Neuronal stem cell (in vitro differentiated cells): ENCODE measurements around the gene TMEM82.
A peak's percentile ranks its signal among the peaks of the same experiment; 100 is the strongest.

Experiments
- DNase-seq: peaks from one replicate; pipeline ENCODE4 v3.0.0-alpha.2; 2013; ENCODE audit warnings: low spot score
- H2AFZ ChIP-seq: one replicate; pipeline ENCODE4 v1.6.1; 2013; ENCODE audit warnings: mild to moderate bottlenecking, low read length, inconsistent platforms
- H2AK5ac ChIP-seq: 2 replicates; pipeline ENCODE4 v1.6.1; 2013; ENCODE audit warnings: low read depth, mild to moderate bottlenecking, inconsistent platforms, low read length, moderate library complexity, mixed read lengths
- H2BK120ac ChIP-seq: 2 replicates; pipeline ENCODE4 v1.6.1; 2013; ENCODE audit warnings: low read depth, mild to moderate bottlenecking, inconsistent platforms, low read length, moderate library complexity, mixed read lengths
- H2BK12ac ChIP-seq: one replicate; pipeline ENCODE4 v1.6.1; 2013; ENCODE audit warnings: low read length, inconsistent platforms
- H2BK15ac ChIP-seq: 2 replicates; pipeline ENCODE4 v1.6.1; 2013; ENCODE audit warnings: mild to moderate bottlenecking, low read length, inconsistent platforms, mixed read lengths
- H2BK5ac ChIP-seq: one replicate; pipeline ENCODE4 v1.6.1; 2013; ENCODE audit warnings: inconsistent platforms, mild to moderate bottlenecking, low read length, moderate library complexity
- H3K14ac ChIP-seq: one replicate; pipeline ENCODE4 v1.6.1; 2013; ENCODE audit warnings: low read length, inconsistent platforms
- H3K18ac ChIP-seq: 2 replicates; pipeline ENCODE4 v1.6.1; 2013; ENCODE audit warnings: low read length, inconsistent platforms
- H3K23ac ChIP-seq: 2 replicates; pipeline ENCODE4 v1.6.1; 2013; ENCODE audit warnings: low read depth, mild to moderate bottlenecking, mixed read lengths, low read length, inconsistent platforms; ENCODE audit not compliant: poor library complexity
- H3K27ac ChIP-seq: replicated peaks from 3 replicates; pipeline ENCODE4 v1.5.1; 2013; ENCODE audit warnings: low read length, inconsistent platforms
- H3K27me3 ChIP-seq, 3 experiments: 2 replicates each; pipeline ENCODE4 v1.6.1; 2013; ENCODE audit warnings: low read length in 3 of 3, mild to moderate bottlenecking in 2 of 3, inconsistent platforms in 1 of 3, low read depth in 1 of 3, mixed read lengths in 1 of 3, moderate library complexity in 1 of 3; ENCODE audit not compliant: control insufficient read depth in 3 of 3, insufficient read depth in 3 of 3
- H3K36me3 ChIP-seq, 2 donors: replicated peaks in 1 of 2; 2 replicates each; pipeline ENCODE4 v1.6.1; 2013; ENCODE audit warnings: low read length in 2 of 2; ENCODE audit not compliant: control insufficient read depth in 2 of 2, insufficient read depth in 2 of 2
- H3K4ac ChIP-seq: 2 replicates; pipeline ENCODE4 v1.6.1; 2013; ENCODE audit warnings: inconsistent platforms, mild to moderate bottlenecking, low read length, moderate library complexity
- H3K4me1 ChIP-seq, 2 donors: 1 replicate in 1 of 2; 2 replicates in 1 of 2; pipeline ENCODE4 v1.6.1; 2013; ENCODE audit warnings: low read length in 2 of 2, low read depth in 1 of 2; ENCODE audit not compliant: control insufficient read depth in 2 of 2, insufficient read depth in 1 of 2
- H3K4me2 ChIP-seq: one replicate; pipeline ENCODE4 v1.6.1; 2013; ENCODE audit warnings: mild to moderate bottlenecking, low read length, inconsistent platforms; ENCODE audit not compliant: insufficient read depth, poor library complexity, severe bottlenecking
- H3K4me3 ChIP-seq, 2 donors: 2 replicates each; pipeline ENCODE4 v1.5.1; 2013; ENCODE audit warnings: low read length in 2 of 2, mild to moderate bottlenecking in 2 of 2, inconsistent platforms in 1 of 2, moderate library complexity in 1 of 2
- H3K79me1 ChIP-seq: one replicate; pipeline ENCODE4 v1.6.1; 2013; ENCODE audit warnings: low read depth, mild to moderate bottlenecking, inconsistent platforms, low read length, moderate library complexity
- H3K9ac ChIP-seq: one replicate; pipeline ENCODE4 v1.6.1; 2013; ENCODE audit warnings: mild to moderate bottlenecking, low read depth, low read length, inconsistent platforms; ENCODE audit not compliant: poor library complexity
- H3K9me3 ChIP-seq, 2 donors: replicated peaks in 1 of 2; 2 replicates each; pipeline versions ENCODE3 to v1.6.1; 2013; ENCODE audit warnings: low read length in 2 of 2, mild to moderate bottlenecking in 2 of 2, inconsistent platforms in 1 of 2, low read depth in 1 of 2, mixed read lengths in 1 of 2, moderate library complexity in 1 of 2; ENCODE audit not compliant: control insufficient read depth in 2 of 2, insufficient read depth in 1 of 2
- H4K8ac ChIP-seq: one replicate; pipeline ENCODE4 v1.6.1; 2013; ENCODE audit warnings: low read depth, mild to moderate bottlenecking, inconsistent platforms, low read length, moderate library complexity
- H4K91ac ChIP-seq: one replicate; pipeline ENCODE4 v1.6.1; 2013; ENCODE audit warnings: low read length, low read depth, mild to moderate bottlenecking, inconsistent platforms; ENCODE audit not compliant: poor library complexity
- WGBS, 2 donors: extraction: QIAGEN DNeasy Blood & Tissue Kit; methylation state at CpG; one replicate each; pipeline ENCODE4 v1.1.7; 2013; ENCODE audit warnings: missing lambda C conversion rate in 2 of 2, mixed read lengths in 1 of 2; ENCODE audit not compliant: insufficient read length in 2 of 2, insufficient replicate concordance in 1 of 2; ENCODE audit errors: extremely low coverage in 2 of 2; 5-methylcytosine and 5-hydroxymethylcytosine counted together

The TMEM82 gene

GRCh38 chr1:15707239-15707925 lies 34.9 kb upstream of the TMEM82 start:
- no peak overlapping the region for H4K8ac ChIP-seq

GRCh38 chr1:15708486-15709137 lies 33.7 kb upstream of the TMEM82 start:
- H3K36me3 ChIP-seq = peaks cover 0 to 9% of the 10 kb centered on the region in 2 donors
- H3K18ac ChIP-seq = no peak overlapping the region
- no peaks in the 10 kb centered on the region for H3K27me3 ChIP-seq
- no peak overlapping the region for H3K27ac ChIP-seq
- H2BK5ac ChIP-seq = no peak overlapping the region
- no peak overlapping the region for H2BK120ac ChIP-seq
- no peak overlapping the region for H2AFZ ChIP-seq
- no peak overlapping the region for H3K14ac ChIP-seq
- H4K91ac ChIP-seq = no peak overlapping the region
- no peak overlapping the region for H2AK5ac ChIP-seq
- H3K4me1 ChIP-seq = peaks cover 0 to 2% of the 10 kb centered on the region in 2 donors
- DNase-seq = no peak
- H3K79me1 ChIP-seq = peaks cover 1% of the 10 kb centered on the region
- no CpG with 5 or more reads among the region's 15 CpGs for WGBS, 2 donors
- H2BK12ac ChIP-seq = no peak overlapping the region
- H3K9me3 ChIP-seq = no peaks in the 10 kb centered on the region
- H2BK15ac ChIP-seq = no peak overlapping the region
- H3K9ac ChIP-seq = no peak overlapping the region
- H3K23ac ChIP-seq = no peak overlapping the region
- no peak overlapping the region for H4K8ac ChIP-seq
- no peak overlapping the region for H3K4me3 ChIP-seq
- H3K4me2 ChIP-seq = no peak overlapping the region
- no peak overlapping the region for H3K4ac ChIP-seq

More at GRCh38 chr1:15707239-15707925, 34.9 kb upstream of the TMEM82 start:
- Histone ChIP-seq H3K27me3 (no peaks in the 10 kb centered on the region), H4K91ac (no peak overlapping the region), H3K27ac (no peak overlapping the region), H3K18ac (no peak overlapping the region), H2BK15ac (no peak overlapping the region), H3K9me3 (no peaks in the 10 kb centered on the region), H2BK12ac (no peak overlapping the region), H3K4me1 (peaks cover 0 to 5% of the 10 kb centered on the region in 2 donors), H3K23ac (no peak overlapping the region), H3K36me3 (peaks cover 0 to 9% of the 10 kb centered on the region in 2 donors), H2BK5ac (no peak overlapping the region), H3K79me1 (peaks cover 5% of the 10 kb centered on the region), H2AK5ac (no peak overlapping the region), H3K14ac (no peak overlapping the region), H3K4me3 (no peak overlapping the region), H3K4ac (no peak overlapping the region), H3K4me2 (no peak overlapping the region), H2BK120ac (no peak overlapping the region), H2AFZ (no peak overlapping the region), H3K9ac (no peak overlapping the region)
- no peak for DNase-seq
- WGBS, 2 donors = no CpG with 5 or more reads among the region's 8 CpGs

- DNase-seq = no peak
- no CpG with 5 or more reads among the region's 4 CpGs for WGBS, 2 donors
Observed at GRCh38 chr1:15709226-15709625, 33.1 kb upstream of the TMEM82 start.

GRCh38 chr1:15712168-15712567 lies 30.1 kb upstream of the TMEM82 start:
- Histone ChIP-seq H2BK12ac (no peak overlapping the region), H3K9ac (no peak overlapping the region), H3K79me1 (peaks cover 2% of the 10 kb centered on the region), H2AFZ (no peak overlapping the region), H3K36me3 (peaks cover 11 to 17% of the 10 kb centered on the region in 2 donors), H4K8ac (no peak overlapping the region), H4K91ac (no peak overlapping the region), H3K4me1 (no peaks in the 10 kb centered on the region), H2BK120ac (no peak overlapping the region), H3K23ac (no peak overlapping the region), H3K27me3 (no peaks in the 10 kb centered on the region), H2AK5ac (no peak overlapping the region), H3K4me3 (peak overlapping the region in 1 of 2 donors; percentile 64), H3K9me3 (no peaks in the 10 kb centered on the region), H3K4ac (no peak overlapping the region), H3K27ac (no peak overlapping the region), H3K18ac (no peak overlapping the region), H3K4me2 (no peak overlapping the region), H3K14ac (no peak overlapping the region), H2BK5ac (no peak overlapping the region), H2BK15ac (no peak overlapping the region)
- no peak for DNase-seq
- WGBS, 2 donors = no CpG with 5 or more reads among the region's 4 CpGs

More at GRCh38 chr1:15709226-15709625, 33.1 kb upstream of the TMEM82 start:
- Histone ChIP-seq H3K18ac (no peak overlapping the region), H3K14ac (no peak overlapping the region), H3K4ac (no peak overlapping the region), H2AFZ (no peak overlapping the region), H2BK5ac (no peak overlapping the region), H3K27me3 (no peaks in the 10 kb centered on the region), H2BK12ac (no peak overlapping the region), H3K79me1 (peaks cover 1% of the 10 kb centered on the region), H3K9ac (no peak overlapping the region), H3K36me3 (peaks cover 0 to 9% of the 10 kb centered on the region in 2 donors), H4K8ac (no peak overlapping the region), H3K23ac (no peak overlapping the region), H2BK120ac (no peak overlapping the region), H2AK5ac (no peak overlapping the region), H3K9me3 (no peaks in the 10 kb centered on the region), H3K27ac (no peak overlapping the region), H4K91ac (no peak overlapping the region), H2BK15ac (no peak overlapping the region), H3K4me1 (no peaks in the 10 kb centered on the region), H3K4me3 (no peak overlapping the region), H3K4me2 (no peak overlapping the region)
